Measurements from ENCODE around the gene NTM.

DNA sequence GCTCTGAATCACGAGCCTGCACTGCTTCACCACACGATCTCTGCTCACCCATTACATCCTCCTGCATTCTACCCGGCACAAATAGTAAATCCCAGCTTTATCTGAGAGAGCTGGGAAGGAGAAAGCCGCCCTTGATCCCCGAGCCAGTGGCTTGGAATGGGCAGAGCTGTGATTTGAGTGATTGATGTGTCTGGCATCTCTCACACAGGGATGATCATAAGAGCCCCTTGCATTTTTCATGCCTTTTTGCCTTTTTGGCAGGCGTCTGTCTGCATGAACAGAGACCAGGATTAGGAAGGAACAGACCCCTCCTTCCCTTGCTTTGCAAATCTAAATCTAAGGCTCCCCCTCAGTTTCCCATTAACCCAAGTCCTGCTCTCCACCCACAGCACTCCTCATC, 945.3 kb downstream of the NTM start:
- TF ChIP-seq L3MBTL2 (conservative IDR thresholded peaks at IDR 0.05) = no peak
- no peak for TF ChIP-seq TARDBP (IDR thresholded peaks at IDR 0.05)
- TF ChIP-seq FOXA1 (IDR thresholded peaks at IDR 0.05) = no peak
- TF ChIP-seq HDGF (IDR thresholded peaks at IDR 0.05; ENCODE audit: borderline replicate concordance) = no peak
- TF ChIP-seq ARNT (IDR thresholded peaks at IDR 0.05) = no peak
- no peak for TF ChIP-seq SP1 (IDR thresholded peaks at IDR 0.05)
- TF ChIP-seq FOXM1 (IDR thresholded peaks at IDR 0.05; ENCODE audit: borderline replicate concordance) = no peak
- TF ChIP-seq BHLHE40 (IDR thresholded peaks at IDR 0.05; ENCODE audit: borderline replicate concordance) = no peak
